Embryonic facial prominence (tissue), 1 donor: ENCODE data around the gene CD99.
"Not testable (repeated sequence)": the region's sequence is repeated elsewhere in the genome, so short reads cannot be mapped to it uniquely, and the experiment has no call there.

Experiments
- DNase-seq: peaks from one replicate; pipeline ENCODE4 v3.0.0-alpha.2; 2016; ENCODE audit errors: extremely low spot score

Gene CD99

DNA sequence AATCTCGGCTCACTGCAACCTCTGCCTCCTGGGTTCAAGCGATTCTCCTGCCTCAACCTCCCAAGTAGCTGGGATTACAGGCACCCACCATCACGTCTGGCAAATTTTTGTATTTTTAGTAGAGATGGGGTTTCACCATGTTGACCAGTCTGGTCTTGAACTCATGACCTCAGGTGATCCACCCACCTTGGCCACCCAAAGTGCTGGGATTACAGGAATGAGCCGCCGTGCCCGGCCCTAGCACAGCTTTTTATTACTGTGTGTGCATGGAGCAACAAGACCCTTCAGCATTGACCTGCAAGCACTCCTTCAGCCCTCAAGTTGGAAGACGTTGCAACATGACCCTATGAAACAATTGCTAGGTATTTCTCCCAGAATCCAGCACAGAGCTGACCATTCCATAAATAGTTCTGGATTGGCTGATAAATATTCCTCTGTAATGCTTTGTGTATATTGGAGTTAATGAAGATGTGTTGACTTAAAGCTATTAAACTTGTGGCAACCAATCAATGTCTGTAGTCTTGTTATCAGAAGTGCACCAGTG is 15.4 kb upstream of the CD99 start:
- not testable (repeated sequence) for DNase-seq

DNA sequence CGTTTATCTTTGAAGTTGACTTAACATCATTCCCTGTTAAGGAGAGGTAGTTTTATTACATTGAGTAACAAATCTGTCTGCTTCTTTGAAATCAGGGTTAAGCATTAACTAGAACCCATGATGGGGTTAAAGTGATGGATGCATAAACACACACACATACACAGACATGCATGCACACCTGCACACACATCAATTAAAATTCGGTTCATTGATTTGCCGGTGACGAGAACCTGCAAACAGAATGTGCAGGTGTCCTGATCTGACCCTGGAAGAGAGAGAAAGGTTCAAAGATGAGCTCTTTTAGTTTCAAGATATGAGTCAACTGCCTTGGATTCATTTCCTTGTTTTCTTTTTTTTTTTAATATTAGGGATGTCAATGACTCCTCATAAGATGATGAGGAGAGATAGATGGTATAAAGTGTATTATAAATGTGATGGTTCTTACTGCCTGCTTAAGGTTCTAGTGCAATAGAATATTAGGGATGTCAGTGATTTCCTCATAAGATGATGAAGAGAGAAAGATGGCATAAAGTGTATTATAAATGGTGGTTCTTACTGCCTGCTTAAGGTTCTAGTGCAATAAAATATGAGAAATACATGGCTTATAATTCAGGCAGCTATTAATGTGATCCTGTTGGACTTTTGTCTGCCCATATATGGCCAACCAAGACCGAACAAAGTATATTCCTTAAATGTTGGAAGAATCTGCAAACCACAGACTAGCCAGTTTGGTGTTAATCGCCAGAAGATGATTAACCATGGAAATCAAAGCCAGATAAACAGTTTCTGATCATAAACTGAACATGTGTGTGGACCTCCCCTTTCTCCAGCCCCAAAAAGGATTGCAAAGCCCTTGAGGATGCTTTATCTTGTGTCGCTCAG is 14.1 kb upstream of the CD99 start:
- DNase-seq: no peak

DNA sequence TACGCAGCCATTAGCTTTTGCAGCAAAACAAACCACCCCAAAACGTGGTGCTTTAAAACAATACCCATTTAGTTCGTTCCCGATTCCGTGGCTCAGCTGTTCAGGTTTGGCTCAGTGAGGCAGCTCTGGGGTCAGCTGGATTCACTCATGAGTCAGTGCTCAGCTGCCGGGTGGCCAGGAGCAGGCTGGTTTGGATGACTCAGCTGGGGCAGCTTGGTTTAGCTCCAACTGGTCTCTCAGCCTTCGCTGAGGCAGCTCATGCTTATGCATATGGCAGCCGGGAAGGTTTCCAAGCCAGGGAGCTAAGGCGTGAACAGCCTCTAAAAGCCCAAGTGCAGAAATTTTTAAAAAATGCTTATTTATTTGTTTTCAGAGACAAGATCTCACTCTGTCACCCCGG is 13.3 kb upstream of the CD99 start:
- DNase-seq: no peak

DNA sequence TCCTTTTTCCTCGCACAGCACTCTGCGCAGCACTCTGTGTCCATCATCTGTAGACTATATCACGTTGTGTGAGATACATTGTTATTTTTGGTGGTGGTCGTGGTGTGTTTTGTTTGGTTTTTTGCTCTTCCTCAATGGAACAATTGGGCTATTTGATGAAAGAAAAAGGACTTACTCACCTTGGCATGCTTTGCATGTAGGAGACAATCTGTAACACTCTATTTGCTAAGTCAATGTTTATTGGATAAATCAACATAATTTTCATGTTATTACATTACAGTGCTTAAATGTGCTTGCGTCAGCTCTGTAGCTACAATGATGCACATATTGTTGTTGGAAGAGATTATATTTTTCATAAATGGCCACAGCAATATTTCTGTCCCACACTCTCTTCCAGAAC is 12.5 kb upstream of the CD99 start:
- DNase-seq: no peak

DNA sequence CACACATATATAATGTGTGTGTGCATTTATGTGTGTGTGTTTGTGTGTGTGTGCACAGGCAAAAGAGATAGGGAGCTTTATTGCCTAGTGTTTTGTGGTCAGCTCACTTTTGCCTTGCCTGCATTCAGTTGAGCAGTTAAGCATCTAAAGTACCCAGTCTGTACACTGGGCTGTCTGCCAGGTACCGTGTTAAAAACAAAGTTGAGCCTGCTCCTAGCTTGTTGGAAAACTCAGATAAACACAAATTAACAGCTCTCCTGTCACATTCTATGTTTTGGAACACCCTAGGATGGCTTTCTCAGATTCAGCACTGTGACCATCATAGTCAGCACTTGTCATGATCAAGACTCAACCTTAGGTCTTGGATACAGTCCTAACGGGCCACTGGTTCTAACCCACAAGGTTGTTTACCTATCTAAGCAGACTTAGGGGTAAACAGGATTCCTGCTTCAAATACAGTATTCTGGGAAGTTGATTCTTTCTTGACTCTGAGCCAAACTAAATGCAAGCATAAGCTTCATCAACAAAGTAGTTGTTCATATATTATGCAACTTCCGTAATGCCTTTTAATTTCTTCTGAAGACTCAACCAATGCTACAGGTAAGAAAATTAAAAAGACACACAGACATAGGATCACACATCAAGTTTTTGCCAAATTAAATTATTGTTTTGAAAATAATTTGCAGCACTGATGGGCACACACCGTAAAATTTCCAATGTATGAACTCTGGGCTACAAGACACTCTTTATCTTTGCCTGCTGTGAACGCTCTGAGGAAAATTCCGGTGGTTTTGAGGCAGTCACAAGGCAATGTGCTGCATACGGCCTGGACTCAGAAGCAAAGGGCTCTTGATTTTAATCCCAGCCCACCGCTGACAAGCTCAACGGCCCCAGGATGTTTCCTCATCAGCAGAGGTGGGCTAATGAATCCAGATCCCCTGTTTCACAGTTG is 11.3 kb upstream of the CD99 start:
- DNase-seq: no peak

DNA sequence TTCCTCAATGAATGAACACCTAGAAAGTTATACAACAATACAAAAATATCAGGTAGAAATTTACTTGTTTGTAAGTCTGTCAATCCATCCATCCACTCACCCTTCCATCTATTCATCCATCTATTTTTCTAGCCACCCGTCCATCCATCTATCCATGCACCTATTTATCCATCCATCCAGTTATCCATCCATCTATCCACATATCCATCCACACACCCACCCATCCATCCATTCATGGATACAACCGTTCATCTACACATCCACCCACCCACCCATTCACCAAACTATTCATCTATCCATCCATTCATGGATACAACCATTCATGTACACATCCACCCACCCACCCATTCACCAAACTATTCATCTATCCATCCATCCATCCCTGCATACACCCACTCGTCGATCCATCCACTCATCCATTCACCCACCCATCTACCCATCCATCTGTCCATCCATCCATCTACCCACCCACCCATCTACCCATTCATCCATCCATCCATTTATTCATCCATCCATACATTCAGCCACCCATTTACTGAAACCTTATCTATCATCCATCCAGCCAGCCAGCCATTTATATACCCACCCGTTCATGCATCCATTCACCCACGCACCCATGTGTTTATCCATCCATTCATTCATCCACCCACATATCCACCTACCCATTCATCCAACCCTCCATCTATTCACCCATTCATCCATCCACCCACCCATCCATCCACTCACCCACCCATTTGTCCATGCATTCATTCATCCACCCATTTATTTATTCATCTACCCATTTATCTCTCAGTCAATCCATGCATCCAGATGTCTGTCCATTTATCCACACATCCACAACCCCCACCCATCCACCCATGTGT is 10.4 kb upstream of the CD99 start:
- DNase-seq: no peak

DNA sequence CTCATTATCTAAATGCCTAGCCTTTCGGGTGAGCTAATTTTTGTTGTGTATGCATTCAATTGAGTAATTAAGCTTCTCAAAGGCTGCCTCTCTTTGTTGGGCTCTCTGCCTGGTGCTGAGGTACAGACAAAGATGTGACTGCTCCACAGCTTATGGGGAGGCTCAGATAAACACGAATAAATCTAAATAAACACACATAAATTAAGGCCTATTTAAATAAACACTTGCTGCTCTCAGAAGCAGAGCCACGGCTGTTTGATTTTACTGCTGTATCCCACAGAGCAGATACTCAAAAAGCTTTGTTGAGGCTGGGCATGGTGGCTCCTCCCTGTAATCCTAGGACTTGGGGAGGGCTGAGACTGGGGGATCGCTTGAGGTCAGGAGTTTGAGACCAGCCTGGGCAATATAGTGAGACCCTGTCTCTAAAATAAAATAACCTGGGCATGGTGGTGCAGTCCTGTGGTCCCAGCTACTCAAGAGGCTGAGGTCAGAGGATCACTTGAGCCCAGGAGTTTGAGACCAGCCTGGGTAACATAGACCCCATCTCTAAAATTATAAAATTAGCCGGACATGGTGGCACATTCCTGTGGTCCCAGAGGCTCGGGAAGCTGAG is 8.4 kb upstream of the CD99 start:
- no peak for DNase-seq

DNA sequence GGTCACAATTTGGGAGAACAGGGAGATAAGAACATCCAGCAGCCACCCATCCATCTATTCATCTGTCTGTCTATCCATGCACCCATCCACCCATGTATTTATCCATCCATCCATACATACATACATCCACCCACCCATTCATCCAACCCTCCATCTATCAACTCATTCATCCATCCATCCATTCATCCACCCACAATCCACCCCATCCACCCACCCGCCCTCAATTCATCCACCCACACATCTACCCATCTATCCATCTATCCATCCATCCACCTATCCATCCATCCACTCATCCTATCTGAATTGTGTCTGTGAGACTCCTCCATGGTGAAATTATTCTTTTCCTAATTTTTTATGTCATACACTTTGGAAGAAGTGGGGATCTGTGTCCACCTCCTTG is 6.8 kb upstream of the CD99 start:
- no peak for DNase-seq

DNA sequence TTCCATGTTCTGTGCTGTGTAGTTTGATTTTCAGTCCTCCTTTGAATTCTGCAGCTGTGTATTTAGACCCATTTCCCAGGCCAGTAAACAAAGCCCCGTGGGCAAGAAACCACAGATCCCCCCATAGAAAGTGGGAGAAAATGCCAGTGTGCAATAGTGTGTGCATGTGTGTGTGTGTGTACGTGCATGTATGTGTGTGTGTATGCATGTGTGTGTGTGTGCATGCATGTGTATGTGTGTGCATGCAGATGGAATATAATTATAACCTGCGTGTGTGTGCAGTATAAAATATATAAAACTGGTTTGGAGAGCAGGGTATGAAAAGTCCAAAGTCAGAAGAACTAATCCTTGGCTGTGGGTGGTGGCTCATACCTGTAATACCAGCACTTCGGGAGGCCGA is 5.2 kb upstream of the CD99 start:
- DNase-seq: no peak

DNA sequence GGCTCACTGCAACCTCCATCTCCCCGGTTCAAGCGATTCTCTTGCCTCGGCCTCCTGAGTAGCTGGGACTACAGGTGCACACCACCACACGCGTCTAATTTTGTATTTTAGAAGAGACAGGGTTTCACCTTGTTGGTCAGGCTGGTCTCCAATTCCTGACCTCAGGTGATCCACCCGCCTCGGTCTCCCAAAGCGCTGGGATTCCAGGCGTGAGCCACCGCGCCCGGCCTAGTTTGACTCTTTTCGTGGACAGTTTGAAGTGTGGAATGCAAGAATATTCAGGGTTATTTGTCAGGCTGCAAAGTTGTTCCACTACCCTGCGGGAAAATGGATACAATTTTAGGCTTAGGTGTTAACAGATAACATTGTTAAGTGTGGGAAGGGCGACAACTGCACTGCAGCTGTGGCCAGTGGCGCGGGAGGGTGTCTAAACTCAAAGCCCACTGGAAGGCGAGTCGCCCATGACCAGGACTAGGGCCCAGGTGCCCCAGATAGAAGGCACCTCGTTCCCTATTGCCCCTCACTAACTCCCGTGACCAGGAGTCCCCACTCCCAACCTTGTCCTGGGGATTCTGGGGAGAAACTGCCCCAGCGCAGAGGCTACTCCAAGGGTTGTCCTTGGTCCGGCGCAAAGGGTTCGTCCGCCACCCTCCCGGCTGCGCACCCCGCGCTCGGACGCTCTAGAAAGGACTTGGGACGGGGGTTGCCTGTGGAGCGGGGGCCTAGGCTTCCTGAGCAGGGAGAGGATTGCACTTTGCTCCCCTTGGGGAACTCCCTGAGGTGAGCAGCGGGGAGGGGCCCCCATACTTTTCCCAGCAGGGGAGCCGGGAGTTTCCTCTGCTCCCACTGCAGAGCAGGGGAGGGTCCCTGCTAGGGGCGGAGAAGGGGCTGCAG is 1.1 kb upstream of the CD99 start:
- no peak for DNase-seq

DNA sequence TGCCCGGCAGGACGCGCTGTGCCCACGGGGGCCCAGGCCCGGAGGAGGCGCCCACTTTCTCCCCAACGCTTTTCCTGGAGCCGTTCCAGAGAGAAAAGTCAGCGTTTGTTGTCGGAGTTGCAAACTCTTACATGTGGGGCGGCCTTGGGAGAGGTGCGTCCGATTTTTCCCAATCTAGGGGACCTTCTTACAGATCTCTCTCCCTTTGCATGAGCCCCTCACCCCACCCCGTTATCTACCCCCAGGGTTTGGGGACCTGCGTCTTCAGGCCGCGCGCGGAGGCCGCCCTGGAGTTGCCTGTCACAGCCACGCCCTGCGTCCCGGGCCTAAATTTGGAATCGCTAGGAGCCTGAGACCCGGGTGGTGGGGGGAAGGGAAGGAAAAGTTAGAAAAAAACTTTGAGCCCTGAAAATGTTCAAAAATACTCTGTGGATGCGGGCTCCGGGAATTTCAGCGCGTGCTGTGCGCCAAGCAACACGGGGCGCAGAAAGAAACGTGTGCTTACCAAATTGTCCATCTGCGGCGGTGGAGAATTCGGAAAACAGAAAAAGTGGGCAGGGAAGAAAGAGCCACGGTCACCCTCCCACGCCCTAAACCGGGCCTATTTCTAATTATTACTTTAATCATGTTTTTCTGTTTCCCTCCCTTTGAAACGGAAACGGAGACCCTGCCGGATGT is 587 bp downstream of the CD99 start:
- no peak for DNase-seq

DNA sequence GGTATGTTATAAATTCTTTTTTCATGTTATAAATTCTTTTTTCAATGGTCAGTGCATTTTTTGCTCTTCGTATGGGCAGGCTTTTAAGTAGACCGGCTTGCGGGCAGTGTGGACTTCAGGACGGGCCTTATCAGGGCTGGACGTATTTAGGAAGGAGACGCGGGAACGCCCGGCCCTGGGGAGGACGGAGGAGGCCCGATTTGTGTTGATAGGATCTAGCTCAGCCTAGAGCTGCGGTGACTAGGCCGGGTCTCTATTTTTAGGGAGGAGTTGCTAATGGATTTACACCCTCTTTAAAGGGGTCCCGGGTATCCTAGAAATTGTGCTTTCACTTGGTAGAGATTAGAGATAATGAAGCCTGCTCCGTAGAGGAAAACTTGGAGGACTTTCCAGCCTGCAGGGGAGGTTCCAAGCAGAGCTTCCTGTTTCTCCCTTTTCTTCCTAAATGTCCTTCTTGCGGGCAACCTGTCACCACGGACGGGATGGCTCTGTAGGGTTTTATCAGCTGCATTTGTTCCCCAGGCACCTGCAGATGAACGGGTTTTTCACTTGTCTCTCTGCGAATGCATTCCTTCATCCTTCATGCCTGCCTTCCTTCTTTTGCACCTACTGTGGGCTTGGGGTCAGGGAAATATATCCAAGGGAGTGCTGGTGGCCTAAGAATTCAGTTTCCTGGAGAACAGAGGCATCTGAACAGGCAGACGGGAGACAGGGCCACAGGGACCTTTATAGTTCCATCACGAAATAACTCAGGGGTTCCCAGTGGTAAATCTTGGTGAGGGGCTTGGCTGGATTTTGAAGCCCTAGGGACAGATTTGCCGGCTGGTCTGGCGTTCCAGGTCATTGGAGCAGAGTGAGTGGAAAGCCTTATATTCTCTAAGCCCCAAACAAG is 1.4 kb downstream of the CD99 start:
- DNase-seq: no peak

DNA sequence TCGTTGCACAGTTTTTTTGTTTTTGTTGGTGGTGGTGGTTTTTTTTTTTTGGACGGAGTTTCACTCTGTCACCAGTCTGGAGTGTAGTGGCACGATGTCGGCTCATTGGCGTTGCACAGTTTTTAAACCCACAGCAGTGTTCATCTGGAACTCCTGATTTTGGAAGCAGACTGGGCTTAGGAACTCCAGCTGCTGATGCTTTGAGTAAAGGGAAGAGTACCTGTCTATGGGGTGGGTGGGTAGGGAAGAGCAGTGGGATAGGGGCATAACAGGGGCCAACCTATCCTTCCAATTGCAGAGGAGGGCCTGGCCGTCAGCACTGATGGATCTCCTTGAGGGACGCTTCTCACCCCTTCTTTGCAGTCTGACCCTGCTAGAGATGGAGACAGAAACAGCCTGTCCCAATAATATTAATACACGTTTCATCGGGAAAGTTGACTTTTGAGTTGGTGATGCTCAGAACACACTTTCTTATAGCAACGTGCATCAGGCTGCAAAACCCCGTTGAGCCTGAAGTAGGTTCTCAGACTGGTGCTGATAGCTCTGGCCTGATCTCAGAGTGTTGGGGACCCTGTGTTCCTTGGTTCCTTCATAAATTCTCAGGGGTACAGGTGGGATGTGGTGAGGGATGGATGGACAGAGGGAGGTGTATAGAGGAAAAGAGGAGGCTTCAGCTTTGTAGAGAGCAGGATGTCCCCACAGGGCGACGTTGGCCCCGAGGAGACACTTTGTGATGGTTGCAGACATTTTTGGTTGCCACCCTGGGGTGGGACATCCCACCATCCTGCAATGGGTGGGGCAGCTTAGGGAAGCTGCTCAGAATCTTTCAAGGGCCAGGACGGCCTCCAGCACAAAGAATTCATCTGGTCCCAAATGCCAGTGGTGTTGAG is 2.3 kb downstream of the CD99 start:
- DNase-seq: no peak

DNA sequence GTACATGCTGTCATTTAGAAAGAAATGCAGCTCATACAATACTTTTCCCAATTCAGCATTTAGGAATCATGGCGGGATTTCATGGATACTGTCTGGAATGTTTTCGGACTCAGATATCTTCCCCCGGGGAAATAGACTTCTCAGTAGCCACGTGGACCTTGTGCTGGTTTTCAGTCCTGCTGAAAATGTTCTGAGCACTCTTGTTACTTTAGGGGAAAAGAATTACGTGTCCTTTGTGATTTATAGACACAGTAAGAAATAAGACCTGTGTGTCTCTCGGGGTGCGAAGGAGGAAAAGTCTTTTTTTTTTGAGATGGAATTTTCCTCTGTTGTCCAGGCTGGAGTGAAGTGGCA is 3.8 kb downstream of the CD99 start:
- no peak for DNase-seq

DNA sequence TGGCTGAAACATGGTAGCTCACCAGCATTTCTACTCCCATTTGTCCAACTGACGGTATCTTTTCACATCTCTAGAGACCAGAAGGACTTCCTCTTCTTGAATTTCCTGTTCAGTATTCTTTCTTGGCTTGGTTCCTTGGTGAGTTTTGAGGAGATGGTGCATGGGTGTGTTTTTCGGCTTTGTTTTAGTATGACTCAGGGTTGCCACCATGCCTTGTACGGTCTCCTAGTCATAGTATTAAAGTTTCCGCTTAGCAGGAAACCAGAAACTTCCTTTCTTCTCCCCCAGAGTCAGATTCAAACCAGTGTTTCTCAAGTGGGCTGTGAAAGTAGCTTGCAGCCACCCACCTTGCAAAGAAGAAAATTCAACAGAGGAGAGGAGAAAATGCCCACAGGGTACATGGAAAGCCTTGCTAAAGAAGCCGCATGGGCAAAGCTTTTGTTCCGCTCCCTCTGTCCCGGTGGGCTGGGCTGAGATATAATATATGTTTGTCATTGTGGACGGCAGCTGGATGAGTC is 5.7 kb downstream of the CD99 start:
- DNase-seq: no peak

DNA sequence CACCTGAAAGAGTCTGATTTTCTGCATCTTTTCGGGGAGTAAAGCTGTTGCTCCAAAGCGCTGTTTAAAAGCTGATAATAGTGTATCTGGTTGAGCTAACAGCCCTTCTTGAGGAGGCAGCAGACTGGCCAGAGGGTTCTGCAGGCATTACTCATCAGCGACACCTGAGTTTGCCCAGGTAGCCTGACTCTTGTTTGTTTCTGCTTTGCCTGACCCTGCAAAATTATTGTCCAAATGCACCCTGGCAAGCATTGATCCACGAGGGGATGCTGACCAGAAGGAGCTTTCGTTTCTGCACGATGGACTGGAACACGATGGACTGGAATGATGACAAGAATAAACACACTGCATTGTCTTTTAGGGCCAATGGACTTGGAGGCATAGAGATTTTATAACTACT is 6.2 kb downstream of the CD99 start:
- no peak for DNase-seq

DNA sequence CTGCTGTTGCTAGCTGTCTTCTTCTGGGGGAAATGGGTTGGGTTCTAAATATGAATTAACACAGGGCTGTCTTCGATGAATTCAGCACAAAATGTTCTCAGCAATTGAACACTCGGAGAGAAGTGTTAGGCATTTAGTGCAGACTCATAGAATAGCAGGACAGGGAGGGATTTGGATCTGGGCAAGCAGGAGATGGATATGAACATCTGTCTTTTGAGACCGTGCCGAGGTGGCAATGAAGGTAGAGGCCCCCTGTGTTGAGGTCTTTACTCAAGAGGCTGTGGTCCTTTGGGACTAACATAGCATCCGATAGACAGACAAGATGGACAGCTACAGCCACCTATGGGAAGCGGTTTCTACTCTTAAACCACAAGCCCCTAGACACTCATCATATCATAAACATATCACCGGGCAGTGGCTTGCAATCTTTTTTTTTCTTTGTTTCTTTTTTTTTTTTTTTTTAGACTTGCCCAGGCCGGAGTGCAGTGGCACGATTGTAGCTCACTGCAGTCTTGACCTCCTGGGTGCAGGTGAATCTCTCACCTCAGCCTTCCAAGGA is 6.7 kb downstream of the CD99 start:
- DNase-seq: no peak
